NCI-H187 (cell line): ENCODE data around the gene CSNK1G1.
"Not testable (repeated sequence)": the region's sequence is repeated elsewhere in the genome, so short reads cannot be mapped to it uniquely, and the experiment has no call there.

Source experiments
- DNase-seq, 2 experiments: peaks; one replicate each; lab custom pipeline; 2025; lab: John Stamatoyannopoulos, UW

The CSNK1G1 gene

GRCh38 chr15:64237677-64238076 lies 118.3 kb downstream of the CSNK1G1 start:
- no peak for DNase-seq

DNA sequence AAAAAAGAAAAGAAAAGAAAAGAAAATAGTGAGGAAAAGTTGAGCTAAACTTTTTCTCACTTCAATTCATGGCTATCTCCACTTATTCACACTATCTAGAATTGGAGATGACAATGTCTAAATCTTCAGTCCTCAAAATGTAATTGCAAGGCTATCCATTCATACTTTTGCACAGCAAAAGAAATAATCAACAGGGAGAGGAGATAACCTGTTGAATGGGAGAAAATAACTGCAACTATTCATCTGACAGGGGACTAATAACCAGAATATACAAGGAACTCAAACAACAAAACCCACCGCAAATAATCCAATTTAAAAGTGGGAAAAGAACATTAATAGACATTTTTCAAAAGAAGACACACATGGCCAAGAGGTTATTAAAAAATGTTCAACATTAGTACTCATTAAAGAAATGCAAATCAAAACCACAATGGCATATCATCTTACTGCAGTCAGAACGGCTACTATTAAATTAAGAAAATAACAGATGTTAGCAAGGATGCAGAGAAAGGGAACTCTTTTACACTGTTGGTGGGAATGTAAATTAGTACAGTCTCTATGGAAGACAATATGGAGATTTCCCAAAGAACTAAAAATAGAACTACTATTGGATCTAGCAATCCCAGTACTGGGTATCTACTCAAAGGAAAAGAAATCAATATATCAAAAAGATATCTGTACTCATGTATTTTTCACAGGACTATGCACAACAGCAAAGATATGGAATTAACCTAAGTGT lies 119.6 kb downstream of the CSNK1G1 start:
- no peak for DNase-seq

- DNase-seq = no peak
Observed at GRCh38 chr15:64235552-64235951, 120.4 kb downstream of the CSNK1G1 start.

DNA sequence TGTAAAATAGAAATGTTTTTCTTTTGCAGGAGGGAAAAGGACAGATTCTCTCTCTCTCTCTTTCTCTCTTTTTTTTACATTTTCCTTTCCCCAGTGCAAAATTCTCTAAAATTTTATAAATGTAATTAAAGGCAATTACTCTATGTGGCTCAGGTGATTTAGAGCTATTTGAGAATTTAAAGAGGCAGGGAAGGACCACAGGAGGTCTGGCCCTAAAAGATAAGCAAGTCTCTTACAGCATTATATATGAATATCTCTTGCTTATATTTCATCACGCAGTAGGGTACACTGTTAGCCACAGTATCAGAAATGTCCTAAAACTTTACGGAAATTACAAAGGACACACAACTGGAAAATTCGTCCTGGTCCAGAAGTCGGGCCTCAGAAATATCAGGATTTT lies 122.7 kb downstream of the CSNK1G1 start:
- no peak for DNase-seq

DNA sequence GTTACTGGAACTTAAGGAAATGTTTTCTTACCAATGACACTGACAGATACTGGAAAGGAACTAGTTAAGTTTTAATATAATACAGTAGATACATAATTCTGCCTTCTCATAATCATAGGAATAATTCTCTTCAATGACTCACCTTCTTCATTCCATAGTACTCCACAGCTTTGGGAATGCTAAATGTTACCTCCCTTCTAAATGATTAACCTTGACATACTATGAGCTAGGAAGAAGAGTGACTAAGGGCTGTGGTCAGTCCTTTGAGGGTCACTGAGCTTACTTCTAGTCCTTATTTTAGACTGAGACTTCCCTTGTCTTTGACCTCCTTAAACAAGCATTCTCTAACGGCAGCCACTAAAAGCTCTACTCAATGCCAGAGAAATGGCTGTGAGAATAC lies 123.6 kb downstream of the CSNK1G1 start:
- no peak for DNase-seq

- DNase-seq = no peak
Observed at GRCh38 chr15:64229129-64229724, 126.7 kb downstream of the CSNK1G1 start.

DNA sequence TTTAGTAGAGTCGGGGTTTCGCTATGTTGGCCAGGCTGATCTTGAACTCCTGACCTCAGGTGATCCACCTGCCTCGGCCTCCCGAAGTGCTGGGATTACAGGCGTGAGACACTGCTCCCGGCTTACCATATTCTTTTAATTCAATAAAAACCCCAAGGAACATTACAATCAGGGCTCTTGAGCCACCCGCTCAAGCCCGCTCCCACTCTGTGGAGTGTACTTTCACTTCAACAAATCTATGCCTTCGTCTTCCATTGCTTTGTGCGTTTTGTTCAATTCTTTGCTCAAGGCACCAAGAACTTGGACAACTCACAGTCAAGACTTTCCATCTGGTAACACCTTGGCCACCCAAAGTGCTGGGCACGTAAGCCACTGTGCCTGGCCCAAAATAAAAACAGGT lies 130.2 kb downstream of the CSNK1G1 start:
- DNase-seq = no peak

GRCh38 chr15:64224511-64224910 lies 131.5 kb downstream of the CSNK1G1 start:
- no peak for DNase-seq

- no peak for DNase-seq
Observed at GRCh38 chr15:64223882-64224281, 132.1 kb downstream of the CSNK1G1 start.

DNA sequence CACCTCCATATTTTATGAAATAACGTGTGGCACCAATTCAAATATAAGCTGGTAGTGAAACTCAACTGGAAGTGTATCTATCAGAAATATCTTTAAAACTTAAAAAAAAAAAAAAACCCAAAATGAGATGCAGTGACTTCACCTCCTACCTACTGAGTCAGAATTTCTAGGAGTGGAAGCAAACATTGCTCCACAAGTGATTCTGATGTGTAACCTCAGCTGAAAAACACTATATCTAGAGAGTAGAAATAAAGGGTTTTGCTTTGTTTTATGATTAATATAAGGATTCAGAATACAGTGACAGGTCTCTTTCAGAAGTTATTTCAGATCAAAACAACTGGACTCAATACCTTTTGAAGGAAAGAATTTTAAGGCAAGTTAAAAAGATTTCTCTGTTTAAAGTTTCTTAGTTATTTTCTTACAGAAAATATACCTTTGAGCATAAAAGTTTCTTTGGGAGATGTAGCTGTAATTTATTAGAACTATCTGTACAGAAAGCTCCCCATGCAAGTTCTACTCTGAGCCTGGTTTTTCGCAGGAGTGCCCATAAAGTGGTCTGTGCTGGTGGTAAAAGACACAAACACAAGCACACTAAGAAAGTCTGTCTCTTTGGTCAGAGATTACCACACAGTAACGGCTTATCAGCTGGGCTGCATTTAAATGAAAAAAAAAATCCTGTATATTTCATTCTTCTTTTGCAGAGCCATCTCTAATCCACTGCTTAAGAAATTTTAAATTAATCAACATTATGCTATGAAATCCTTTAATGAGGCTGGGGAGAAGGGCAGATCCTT lies 133.2 kb downstream of the CSNK1G1 start:
- no peak for DNase-seq

- DNase-seq = not testable (repeated sequence)
Observed at GRCh38 chr15:64221911-64222310, 134.1 kb downstream of the CSNK1G1 start.

GRCh38 chr15:64217429-64217750 lies 138.6 kb downstream of the CSNK1G1 start:
- not testable (repeated sequence) for DNase-seq

- DNase-seq = no peak
Observed at GRCh38 chr15:64216730-64217428, 139.1 kb downstream of the CSNK1G1 start.

GRCh38 chr15:64216196-64216595 lies 139.8 kb downstream of the CSNK1G1 start:
- DNase-seq = no peak

DNA sequence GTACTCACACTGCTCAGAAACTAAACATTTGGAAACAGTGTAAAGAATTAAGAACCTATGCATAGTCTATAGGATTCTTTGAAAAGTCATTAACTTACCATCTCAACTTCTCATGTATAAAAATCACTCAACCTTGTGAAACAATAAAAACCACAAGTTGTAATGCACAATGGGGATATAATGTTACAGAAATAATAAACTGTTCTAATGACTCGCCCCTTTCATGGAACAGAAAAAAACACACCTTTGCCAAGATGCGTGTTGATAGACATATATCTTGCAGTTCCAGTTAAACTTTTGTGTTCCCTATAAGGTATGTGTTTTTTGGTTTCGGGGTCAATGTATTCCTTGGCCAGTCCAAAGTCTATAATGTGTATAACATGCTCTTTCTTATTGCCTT lies 142.3 kb downstream of the CSNK1G1 start:
- no peak for DNase-seq

- DNase-seq = no peak
Observed at GRCh38 chr15:64211696-64212095, 144.3 kb downstream of the CSNK1G1 start.

DNA sequence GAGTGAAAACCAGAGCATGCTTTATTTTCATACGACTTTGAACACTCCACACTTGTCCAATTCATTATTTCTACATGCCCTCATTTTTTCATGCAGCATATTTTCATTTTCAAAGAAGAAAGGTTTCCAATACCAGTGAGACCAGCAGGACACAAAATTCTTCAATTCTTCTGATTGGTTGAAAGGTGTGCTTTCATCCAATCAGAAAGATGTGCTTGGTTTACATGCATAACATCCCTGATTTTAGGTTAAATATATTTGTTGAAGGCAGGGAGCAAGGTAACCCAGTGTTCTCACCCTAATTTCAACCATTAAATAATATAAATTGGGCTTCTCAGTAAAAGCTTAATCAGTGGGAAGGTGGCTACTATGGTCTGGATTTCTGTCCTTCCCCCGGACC lies 145.6 kb downstream of the CSNK1G1 start:
- no peak for DNase-seq

DNA sequence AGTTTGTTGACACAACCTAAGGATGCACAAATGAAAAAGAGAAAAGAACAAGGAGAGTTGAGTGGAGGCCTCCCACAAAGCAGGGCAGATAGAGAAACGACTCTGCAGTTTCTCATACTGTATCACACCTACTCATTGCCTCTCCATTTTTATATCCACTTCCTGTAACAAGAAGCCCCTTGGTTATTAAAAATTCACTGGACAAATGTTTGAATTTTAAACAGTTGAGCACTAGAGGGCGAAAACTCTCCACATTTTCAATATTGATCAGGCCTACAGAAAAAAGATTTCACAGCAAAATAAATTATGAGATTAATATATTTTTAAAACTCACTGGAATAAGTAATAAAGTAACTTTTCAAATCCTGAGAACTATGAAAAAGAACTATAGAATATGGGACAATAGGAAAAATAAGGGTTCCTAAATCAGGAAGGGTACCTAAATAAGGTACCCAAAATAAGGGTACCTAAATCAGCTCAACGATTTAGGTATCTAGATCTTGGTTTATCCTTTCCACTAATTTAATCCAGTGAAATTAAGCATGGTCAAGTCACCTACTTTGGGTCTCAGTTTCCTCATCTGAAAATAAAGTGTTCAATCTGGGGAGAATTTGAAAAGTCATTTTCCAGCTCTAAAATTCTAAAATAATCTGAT lies 146.2 kb downstream of the CSNK1G1 start:
- no peak for DNase-seq

DNA sequence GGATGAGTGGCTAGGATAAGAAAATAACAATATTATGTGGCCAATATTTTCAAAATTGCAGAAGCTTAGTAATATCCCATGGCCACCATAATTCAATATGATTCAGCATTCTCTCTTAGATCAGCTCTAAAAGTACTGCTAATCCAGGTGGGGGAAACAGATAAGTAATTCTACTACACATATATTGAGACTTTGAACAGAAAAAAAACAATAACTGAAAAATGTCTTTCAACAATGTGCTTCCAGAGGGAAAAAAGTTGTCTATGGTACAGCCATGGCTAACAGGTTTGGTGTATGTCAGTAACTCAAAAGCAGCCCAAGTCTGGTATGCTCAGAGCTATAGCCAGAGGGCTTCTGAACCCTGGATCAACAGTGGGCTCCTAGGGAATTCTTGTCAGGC lies 150.8 kb downstream of the CSNK1G1 start:
- DNase-seq = no peak

GRCh38 chr15:64197425-64197824 lies 158.5 kb downstream of the CSNK1G1 start:
- no peak for DNase-seq

- DNase-seq = no peak
Observed at GRCh38 chr15:64193971-64194370, 162.0 kb downstream of the CSNK1G1 start.
